Ureter (tissue), 1 donor: Measurements from ENCODE around the gene DET1. TPM values are rescaled to one million over a fixed set of nuclear protein-coding genes. Genes with fewer than 3 reads are reported as not detected.
"Not testable (repeated sequence)": the region's sequence is repeated elsewhere in the genome, so short reads cannot be mapped to it uniquely, and the experiment has no call there.

Experiments
- DNase-seq: peaks from one replicate; pipeline ENCODE4 v3.0.0-alpha.2; 2020; ENCODE audit warnings: low spot score
- total RNA-seq: library from RNA; stranded (reverse); gene quantifications from one replicate; pipeline ENCODE4 v1.2.4, GENCODE V29; 2023
- donor health status: DM: yes; HTN: yes; CAD: no.

The DET1 gene
- total RNA-seq, 1 donor from 2014 or later, result 14.1 TPM

- not testable (repeated sequence) for DNase-seq
Measured at GRCh38 chr15:88541111-88541510, 5.4 kb downstream of the DET1 start.

- not testable (repeated sequence) for DNase-seq
Measured at GRCh38 chr15:88540350-88540749, 6.1 kb downstream of the DET1 start.

- DNase-seq, result no peak
Measured at GRCh38 chr15:88539441-88539840, 7.0 kb downstream of the DET1 start.

- DNase-seq, result no peak
Measured at GRCh38 chr15:88538972-88539371, 7.5 kb downstream of the DET1 start.

GRCh38 chr15:88537591-88538317 is 8.7 kb downstream of the DET1 start:
- DNase-seq, result no peak

- DNase-seq, result no peak
Measured at GRCh38 chr15:88535607-88536313, 10.7 kb downstream of the DET1 start.

GRCh38 chr15:88535100-88535499 is 11.4 kb downstream of the DET1 start:
- DNase-seq, result no peak

GRCh38 chr15:88533376-88533775 is 13.1 kb downstream of the DET1 start:
- DNase-seq, result no peak

- no peak for DNase-seq
Measured at GRCh38 chr15:88529021-88529630, 17.4 kb downstream of the DET1 start.

GRCh38 chr15:88526247-88526879 is 20.1 kb downstream of the DET1 start:
- DNase-seq, result no peak

- no peak for DNase-seq
Measured at GRCh38 chr15:88525418-88525817, 21.1 kb downstream of the DET1 start.

GRCh38 chr15:88524094-88524493 is 22.4 kb downstream of the DET1 start:
- not testable (repeated sequence) for DNase-seq

GRCh38 chr15:88518903-88519302 is 27.6 kb downstream of the DET1 start:
- no peak for DNase-seq

- no peak for DNase-seq
Measured at GRCh38 chr15:88513195-88513594, 33.3 kb downstream of the DET1 start.

GRCh38 chr15:88512601-88513000 is 33.9 kb downstream of the DET1 start:
- DNase-seq, result no peak

GRCh38 chr15:88512078-88512477 is 34.4 kb downstream of the DET1 start:
- DNase-seq, result no peak

GRCh38 chr15:88511161-88511560 is 35.3 kb downstream of the DET1 start:
- DNase-seq, result no peak

GRCh38 chr15:88509964-88510363 is 36.5 kb downstream of the DET1 start:
- no peak for DNase-seq

GRCh38 chr15:88509321-88509720 is 37.2 kb downstream of the DET1 start:
- DNase-seq, result no peak

GRCh38 chr15:88506628-88507027 is 39.9 kb downstream of the DET1 start:
- DNase-seq, result no peak

GRCh38 chr15:88505721-88506120 is 40.8 kb downstream of the DET1 start:
- no peak for DNase-seq

- no peak for DNase-seq
Measured at GRCh38 chr15:88504445-88504844, 42.0 kb downstream of the DET1 start.
